Measurements from ENCODE around the gene CPE. TPM values are rescaled to one million over a fixed set of nuclear protein-coding genes. Genes with fewer than 3 reads are reported as not detected.

CPE gene
- total RNA-seq, 1 donor from 2014 or later, result 43.6 TPM

- peaks cover 4% of the 10 kb centered on the region for H3K27me3 Mint-ChIP-seq (ENCODE audit: insufficient read depth, low read depth)
- Histone ChIP-seq H3F3A (ENCODE audit: low read depth) (no peaks in the 10 kb centered on the region), H3K9ac (no peak overlapping the region), H3K4me1 (no peaks in the 10 kb centered on the region), H4K20me1 (ENCODE audit: low read depth) (no peaks in the 10 kb centered on the region), H3K4me3 (no peak overlapping the region), H3K9me3 (ENCODE audit: low read depth) (no peaks in the 10 kb centered on the region), H3K79me2 (ENCODE audit: low read depth) (no peaks in the 10 kb centered on the region), H3K36me3 (no peaks in the 10 kb centered on the region), H2AFZ (replicated peaks) (no peak overlapping the region), H3K27ac (no peak overlapping the region), H3K27me3 (no peaks in the 10 kb centered on the region), H3K4me2 (no peak overlapping the region)
- no peaks in the 10 kb centered on the region for H3K36me3 Mint-ChIP-seq
- DNase-seq (ENCODE audit: low spot score), result no peak
- H3K9me3 Mint-ChIP-seq, result no peaks in the 10 kb centered on the region
- no peak overlapping the region for H3K4me3 Mint-ChIP-seq
- TF ChIP-seq CTCF (IDR thresholded peaks at IDR 0.05), result no peak
- no peak for TF ChIP-seq EZH2phosphoT487 (IDR thresholded peaks at IDR 0.05)
- TF ChIP-seq EZH2 (IDR thresholded peaks at IDR 0.05), result no peak
- H3K27ac Mint-ChIP-seq, result no peak overlapping the region
- peaks cover 13% of the 10 kb centered on the region for H3K4me1 Mint-ChIP-seq
Observed at GRCh38 chr4:165508372-165509120, 129.7 kb downstream of the CPE start.

- no peak overlapping the region for H3K4me3 Mint-ChIP-seq
- peaks cover 5% of the 10 kb centered on the region for H3K4me1 Mint-ChIP-seq
- H3K27ac Mint-ChIP-seq, result no peak overlapping the region
- H2AFZ ChIP-seq (replicated peaks), result peak overlapping the region; percentile 3
- H4K20me1 ChIP-seq (ENCODE audit: low read depth), result no peaks in the 10 kb centered on the region
- peaks cover 4% of the 10 kb centered on the region for H3K27me3 Mint-ChIP-seq (ENCODE audit: insufficient read depth, low read depth)
- H3K36me3 ChIP-seq, result no peaks in the 10 kb centered on the region
- DNase-seq (ENCODE audit: low spot score), result no peak
- H3K4me2 ChIP-seq, result no peak overlapping the region
- no peak overlapping the region for H3K4me3 ChIP-seq
- H3K36me3 Mint-ChIP-seq, result no peaks in the 10 kb centered on the region
- H3K4me1 ChIP-seq, result no peaks in the 10 kb centered on the region
- no peaks in the 10 kb centered on the region for H3K79me2 ChIP-seq (ENCODE audit: low read depth)
- no peaks in the 10 kb centered on the region for H3K27me3 ChIP-seq
- H3F3A ChIP-seq (ENCODE audit: low read depth), result no peaks in the 10 kb centered on the region
- no peaks in the 10 kb centered on the region for H3K9me3 ChIP-seq (ENCODE audit: low read depth)
- no peak overlapping the region for H3K27ac ChIP-seq
- TF ChIP-seq EZH2 (IDR thresholded peaks at IDR 0.05) (no peak), EZH2phosphoT487 (IDR thresholded peaks at IDR 0.05) (no peak), CTCF (IDR thresholded peaks at IDR 0.05) (no peak)
- H3K9me3 Mint-ChIP-seq, result no peaks in the 10 kb centered on the region
- H3K9ac ChIP-seq, result no peak overlapping the region
Observed at GRCh38 chr4:165512424-165512823, 133.6 kb downstream of the CPE start.

- no peaks in the 10 kb centered on the region for H3K9me3 ChIP-seq (ENCODE audit: low read depth)
- no peak overlapping the region for H3K4me3 ChIP-seq
- H3K9ac ChIP-seq, result no peak overlapping the region
- H3K4me1 Mint-ChIP-seq, result peaks cover 2% of the 10 kb centered on the region
- H3F3A ChIP-seq (ENCODE audit: low read depth), result no peaks in the 10 kb centered on the region
- H3K27ac Mint-ChIP-seq, result no peak overlapping the region
- no peak overlapping the region for H3K4me2 ChIP-seq
- H3K4me1 ChIP-seq, result no peaks in the 10 kb centered on the region
- H3K36me3 ChIP-seq, result no peaks in the 10 kb centered on the region
- no peaks in the 10 kb centered on the region for H3K79me2 ChIP-seq (ENCODE audit: low read depth)
- no peaks in the 10 kb centered on the region for H3K9me3 Mint-ChIP-seq
- H4K20me1 ChIP-seq (ENCODE audit: low read depth), result no peaks in the 10 kb centered on the region
- H3K27ac ChIP-seq, result no peak overlapping the region
- H3K4me3 Mint-ChIP-seq, result no peak overlapping the region
- no peaks in the 10 kb centered on the region for H3K27me3 ChIP-seq
- peaks cover 2% of the 10 kb centered on the region for H3K27me3 Mint-ChIP-seq (ENCODE audit: insufficient read depth, low read depth)
- no peak for DNase-seq (ENCODE audit: low spot score)
- H3K36me3 Mint-ChIP-seq, result no peaks in the 10 kb centered on the region
- no peak for TF ChIP-seq EZH2phosphoT487 (IDR thresholded peaks at IDR 0.05)
- TF ChIP-seq CTCF (IDR thresholded peaks at IDR 0.05), result no peak
- no peak overlapping the region for H2AFZ ChIP-seq (replicated peaks)
Observed at GRCh38 chr4:165514739-165515138, 135.9 kb downstream of the CPE start.
